ENCODE measurements around the gene GIPC3.

Gene GIPC3

DNA sequence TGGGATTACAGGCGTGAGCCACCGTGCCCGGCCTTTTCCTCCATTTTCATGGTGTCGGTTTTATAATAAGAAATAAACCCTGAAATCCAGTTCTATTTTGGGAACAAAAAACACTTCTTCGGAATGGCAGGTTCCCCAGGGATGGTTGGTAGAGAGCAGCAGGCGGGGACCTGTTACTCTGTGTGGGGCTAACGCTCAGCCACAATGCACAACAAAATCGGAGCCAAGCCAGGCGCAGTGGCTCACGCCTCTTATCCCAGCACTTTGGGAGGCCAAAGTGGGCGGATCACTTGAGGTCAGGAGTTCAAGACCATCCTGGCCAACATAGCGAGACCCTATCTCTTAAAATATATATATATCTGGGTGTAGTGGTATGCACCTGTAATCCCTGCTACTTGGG is 15.7 kb downstream of the GIPC3 start:
- TF ChIP-seq TAF1 (IDR thresholded peaks at IDR 0.05; ENCODE audit: low read depth, low read length) (no peak), POLR2A (IDR thresholded peaks at IDR 0.05; ENCODE audit: low read depth, low read length) (no peak), POU2F2 (IDR thresholded peaks at IDR 0.05; ENCODE audit: low read depth, low read length) (no peak), POLR2AphosphoS5 (IDR thresholded peaks at IDR 0.05; ENCODE audit: low read depth, low read length) (no peak), SPI1 (IDR thresholded peaks at IDR 0.05; ENCODE audit: low read depth, low read length) (no peak), PAX5 (IDR thresholded peaks at IDR 0.05; ENCODE audit: insufficient read depth, low read length, severe bottlenecking) (no peak)
- FAIRE-seq (no peak), DNase-seq (ENCODE audit: insufficient read length, low spot score) (no peak)

DNA sequence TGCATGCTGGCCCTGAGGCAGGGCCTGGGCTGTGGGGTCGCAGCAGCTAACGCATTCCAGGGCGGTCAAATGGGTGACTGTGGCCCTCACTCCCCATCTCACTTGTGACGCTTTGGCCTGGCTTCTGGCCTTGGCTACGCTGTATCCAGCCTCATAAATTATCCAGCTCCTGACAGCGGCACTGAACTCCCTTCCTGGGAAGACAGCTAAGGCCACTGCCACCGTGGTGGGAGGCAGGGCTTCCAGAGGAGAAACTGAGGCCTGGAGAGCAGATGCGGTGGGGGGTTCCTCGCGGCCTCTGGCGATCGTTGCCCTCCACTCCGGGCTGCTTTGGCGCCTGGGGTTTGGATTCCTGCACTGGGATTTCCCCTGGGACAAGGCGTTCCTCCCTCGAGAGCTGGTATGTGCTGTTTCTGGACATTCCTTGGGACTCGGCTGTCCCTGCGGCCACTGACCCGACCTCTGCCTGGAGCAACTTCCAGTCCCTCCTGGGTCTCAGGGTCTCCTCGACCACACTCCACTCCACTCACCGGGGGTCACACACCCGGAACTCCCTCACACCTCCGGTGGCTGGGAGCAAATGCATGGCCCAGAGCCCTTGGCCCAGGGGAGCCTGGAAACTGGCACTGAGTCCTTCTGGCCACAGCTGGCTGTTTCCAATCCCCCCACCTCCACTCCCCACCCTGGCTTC is 18.0 kb downstream of the GIPC3 start:
- no peak for DNase-seq (ENCODE audit: insufficient read length, low spot score)

DNA sequence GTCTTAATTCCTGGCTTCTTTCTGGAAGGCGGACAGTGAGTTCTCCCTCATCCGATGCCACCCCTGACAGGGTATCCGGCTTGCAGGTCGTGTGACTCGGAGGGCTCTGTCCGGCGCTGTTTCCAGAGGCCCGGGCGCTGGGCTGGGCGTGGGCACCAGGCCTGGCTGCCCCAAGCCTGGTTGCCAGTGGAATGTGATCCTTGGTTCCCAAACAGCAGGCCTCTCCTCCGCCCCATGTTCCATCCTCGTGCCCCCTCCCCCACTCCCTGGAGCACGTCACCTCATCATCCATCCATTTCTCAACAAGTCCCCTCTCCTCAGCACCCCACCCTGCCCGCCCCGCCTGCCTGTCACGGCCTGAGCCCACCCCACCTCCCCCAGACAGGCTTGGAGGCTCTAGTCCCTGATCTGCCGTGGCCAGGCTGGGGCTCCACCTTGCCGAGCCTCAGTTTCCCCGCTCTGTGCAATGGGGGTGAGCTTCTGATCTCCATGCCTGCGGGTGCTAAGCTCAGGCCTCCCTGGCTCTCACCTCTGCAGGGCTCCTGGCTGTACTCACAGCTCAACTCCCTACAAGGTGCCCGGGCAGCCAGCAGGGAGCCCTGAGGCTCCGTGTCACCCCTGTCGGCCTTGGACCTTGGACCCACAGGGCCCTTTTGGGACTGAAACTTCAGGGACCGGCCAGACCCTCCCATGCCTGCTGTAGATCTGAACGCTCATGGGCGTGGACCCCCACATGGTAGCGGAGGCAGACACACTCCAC is 19.1 kb downstream of the GIPC3 start:
- FAIRE-seq (no peak), DNase-seq (ENCODE audit: insufficient read length, low spot score) (no peak)
- no peak for TF ChIP-seq POLR2AphosphoS5 (IDR thresholded peaks at IDR 0.05; ENCODE audit: low read depth, low read length)
- TF ChIP-seq TAF1 (IDR thresholded peaks at IDR 0.05; ENCODE audit: low read depth, low read length), result no peak
- TF ChIP-seq POU2F2 (IDR thresholded peaks at IDR 0.05; ENCODE audit: low read depth, low read length), result no peak
- no peak for TF ChIP-seq SPI1 (IDR thresholded peaks at IDR 0.05; ENCODE audit: low read depth, low read length)
- TF ChIP-seq PAX5 (IDR thresholded peaks at IDR 0.05; ENCODE audit: insufficient read depth, low read length, severe bottlenecking), result no peak
- TF ChIP-seq POLR2A (IDR thresholded peaks at IDR 0.05; ENCODE audit: low read depth, low read length), result no peak

More for the DNA sequence above, 18.0 kb downstream of the GIPC3 start:
- TF ChIP-seq TAF1 (IDR thresholded peaks at IDR 0.05; ENCODE audit: low read depth, low read length), result no peak
- no peak for TF ChIP-seq POLR2A (IDR thresholded peaks at IDR 0.05; ENCODE audit: low read depth, low read length)
- TF ChIP-seq PAX5 (IDR thresholded peaks at IDR 0.05; ENCODE audit: insufficient read depth, low read length, severe bottlenecking), result no peak
- TF ChIP-seq POU2F2 (IDR thresholded peaks at IDR 0.05; ENCODE audit: low read depth, low read length), result no peak
- no peak for TF ChIP-seq POLR2AphosphoS5 (IDR thresholded peaks at IDR 0.05; ENCODE audit: low read depth, low read length)
- TF ChIP-seq SPI1 (IDR thresholded peaks at IDR 0.05; ENCODE audit: low read depth, low read length), result no peak
- FAIRE-seq, result no peak

DNA sequence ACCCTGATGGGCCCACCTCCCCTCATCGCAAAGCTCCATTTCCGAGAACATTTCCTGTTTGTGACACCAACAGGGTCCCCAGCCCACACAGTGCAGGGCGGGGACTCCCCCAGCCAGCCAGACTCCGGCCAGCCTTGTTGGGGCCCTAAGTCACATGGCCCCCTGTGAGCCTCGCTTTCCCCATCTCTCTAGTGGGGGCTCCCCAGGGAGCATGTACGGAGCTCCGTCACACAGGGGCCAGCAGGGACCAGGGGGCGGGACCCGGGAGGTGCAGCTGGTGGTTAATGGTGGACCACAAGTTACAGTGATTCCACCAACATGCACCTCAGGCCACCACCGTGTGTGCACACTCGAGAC is 19.7 kb downstream of the GIPC3 start:
- TF ChIP-seq SPI1 (IDR thresholded peaks at IDR 0.05; ENCODE audit: low read depth, low read length), result no peak
- TF ChIP-seq PAX5 (IDR thresholded peaks at IDR 0.05; ENCODE audit: insufficient read depth, low read length, severe bottlenecking), result no peak
- TF ChIP-seq POU2F2 (IDR thresholded peaks at IDR 0.05; ENCODE audit: low read depth, low read length), result no peak
- FAIRE-seq (no peak), DNase-seq (ENCODE audit: insufficient read length, low spot score) (no peak)

DNA sequence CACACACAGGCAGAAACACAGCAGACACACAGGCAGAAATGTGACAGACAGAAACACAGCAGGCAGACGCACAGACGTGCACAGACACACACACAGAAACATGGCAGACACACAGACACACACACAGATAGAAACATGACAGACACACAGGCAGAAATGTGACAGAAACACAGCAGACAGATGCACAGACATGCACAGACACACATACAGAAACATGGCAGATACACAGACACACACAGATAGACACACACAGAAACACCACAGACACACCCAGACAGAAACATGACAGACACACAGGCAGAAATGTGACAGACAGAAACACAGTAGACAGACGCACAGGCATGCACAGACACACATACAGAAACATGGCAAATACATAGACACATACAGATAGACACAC is 20.1 kb downstream of the GIPC3 start:
- TF ChIP-seq SPI1 (IDR thresholded peaks at IDR 0.05; ENCODE audit: low read depth, low read length) (no peak), PAX5 (IDR thresholded peaks at IDR 0.05; ENCODE audit: insufficient read depth, low read length, severe bottlenecking) (no peak), POLR2A (IDR thresholded peaks at IDR 0.05; ENCODE audit: low read depth, low read length) (no peak), POLR2AphosphoS5 (IDR thresholded peaks at IDR 0.05; ENCODE audit: low read depth, low read length) (no peak), POU2F2 (IDR thresholded peaks at IDR 0.05; ENCODE audit: low read depth, low read length) (no peak), TAF1 (IDR thresholded peaks at IDR 0.05; ENCODE audit: low read depth, low read length) (no peak)
- no peak for DNase-seq (ENCODE audit: insufficient read length, low spot score)
- peak; percentile 93 for FAIRE-seq

DNA sequence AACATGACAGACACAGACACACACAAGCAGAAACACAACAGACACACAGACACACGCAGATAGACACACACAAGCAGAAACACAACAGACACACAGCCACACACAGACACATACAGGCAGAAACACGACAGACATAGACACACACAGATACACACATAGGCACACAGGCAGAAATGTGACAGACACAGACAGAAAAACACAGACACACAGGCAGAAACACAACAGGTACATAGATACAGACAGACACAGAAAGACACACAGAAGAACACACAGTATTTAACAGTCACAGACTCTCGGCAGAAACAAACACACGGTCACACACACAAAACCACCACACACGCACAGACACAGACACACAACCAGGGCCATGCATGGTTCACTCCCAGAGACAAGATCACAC is 20.5 kb downstream of the GIPC3 start:
- TF ChIP-seq SPI1 (IDR thresholded peaks at IDR 0.05; ENCODE audit: low read depth, low read length), result no peak
- no peak for TF ChIP-seq POLR2AphosphoS5 (IDR thresholded peaks at IDR 0.05; ENCODE audit: low read depth, low read length)
- TF ChIP-seq POLR2A (IDR thresholded peaks at IDR 0.05; ENCODE audit: low read depth, low read length), result no peak
- TF ChIP-seq PAX5 (IDR thresholded peaks at IDR 0.05; ENCODE audit: insufficient read depth, low read length, severe bottlenecking), result no peak
- no peak for TF ChIP-seq POU2F2 (IDR thresholded peaks at IDR 0.05; ENCODE audit: low read depth, low read length)
- no peak for TF ChIP-seq TAF1 (IDR thresholded peaks at IDR 0.05; ENCODE audit: low read depth, low read length)
- DNase-seq (ENCODE audit: insufficient read length, low spot score) (no peak), FAIRE-seq (no peak)

DNA sequence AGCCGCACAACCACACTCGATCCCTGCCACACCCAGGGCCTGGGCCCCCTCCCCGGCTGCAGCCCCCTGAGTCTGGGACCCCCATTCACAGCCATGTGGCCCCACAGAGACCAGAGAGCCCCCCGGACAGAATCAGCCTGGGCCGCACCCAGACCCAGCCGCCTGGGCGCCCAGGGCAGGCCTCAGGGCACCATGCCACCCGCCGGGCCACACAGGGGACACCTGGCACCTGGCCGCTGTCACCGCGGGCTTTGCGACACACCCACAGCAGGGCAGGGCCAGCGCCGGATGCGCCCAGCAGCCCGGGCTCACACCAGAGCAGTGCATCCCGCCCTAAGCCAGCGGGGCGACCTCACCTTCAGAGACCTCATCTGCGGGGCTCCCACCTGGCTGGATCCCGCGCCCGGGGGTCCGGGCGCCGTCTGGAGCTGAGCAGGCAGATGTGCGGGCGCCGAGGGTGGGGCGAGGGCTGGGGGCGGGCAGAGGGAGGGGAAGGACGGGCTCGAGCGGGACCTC is 21.0 kb downstream of the GIPC3 start:
- DNase-seq (ENCODE audit: insufficient read length, low spot score) (no peak), FAIRE-seq (no peak)
- no peak for TF ChIP-seq POLR2AphosphoS5 (IDR thresholded peaks at IDR 0.05; ENCODE audit: low read depth, low read length)
- TF ChIP-seq SPI1 (IDR thresholded peaks at IDR 0.05; ENCODE audit: low read depth, low read length), result no peak
- TF ChIP-seq POU2F2 (IDR thresholded peaks at IDR 0.05; ENCODE audit: low read depth, low read length), result no peak
- no peak for TF ChIP-seq PAX5 (IDR thresholded peaks at IDR 0.05; ENCODE audit: insufficient read depth, low read length, severe bottlenecking)
- no peak for TF ChIP-seq TAF1 (IDR thresholded peaks at IDR 0.05; ENCODE audit: low read depth, low read length)
- no peak for TF ChIP-seq POLR2A (IDR thresholded peaks at IDR 0.05; ENCODE audit: low read depth, low read length)

DNA sequence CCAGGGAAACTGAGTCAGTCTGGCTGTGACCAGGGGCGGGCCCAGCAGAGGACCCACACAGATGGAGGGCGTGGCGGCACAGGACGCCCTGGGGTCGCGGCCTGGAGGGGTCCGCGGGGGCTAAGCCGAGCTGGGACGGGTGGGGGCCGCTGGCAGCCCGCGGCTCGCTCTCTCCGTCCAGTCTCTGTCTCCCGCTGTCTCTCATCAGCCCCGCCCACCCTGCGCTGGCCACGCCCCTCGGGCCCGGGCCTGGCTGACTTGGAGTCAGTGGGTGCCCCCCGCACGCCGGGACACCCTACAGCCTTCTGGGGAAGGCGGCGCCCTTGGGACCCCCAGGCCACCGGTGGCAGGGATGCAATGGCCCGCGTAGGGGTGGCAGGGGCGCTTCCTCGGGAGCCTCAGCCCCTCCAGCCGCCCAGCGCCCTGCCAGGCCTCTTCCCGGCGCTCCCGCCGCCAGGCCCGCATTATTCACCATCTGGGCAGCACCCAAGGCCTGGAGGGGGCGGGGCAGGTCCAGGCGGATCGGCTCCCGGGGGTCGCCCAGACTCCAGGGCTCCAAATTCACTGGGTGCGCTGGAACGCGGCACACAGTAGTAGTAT is 21.5 kb downstream of the GIPC3 start, which contains the start of gene TBXA2R:
TSS of gene TBXA2R (minus strand) at position 186 of the 600 bp plus-strand sequence. CDS start 6,241 bp downstream, outside the sequence.
- peak; percentile 77 for DNase-seq (ENCODE audit: insufficient read length, low spot score)
- no peak for FAIRE-seq
- TF ChIP-seq POLR2A (IDR thresholded peaks at IDR 0.05; ENCODE audit: low read depth, low read length) (no peak), SPI1 (IDR thresholded peaks at IDR 0.05; ENCODE audit: low read depth, low read length) (no peak), POU2F2 (IDR thresholded peaks at IDR 0.05; ENCODE audit: low read depth, low read length) (no peak), PAX5 (IDR thresholded peaks at IDR 0.05; ENCODE audit: insufficient read depth, low read length, severe bottlenecking) (no peak), POLR2AphosphoS5 (IDR thresholded peaks at IDR 0.05; ENCODE audit: low read depth, low read length) (no peak), TAF1 (IDR thresholded peaks at IDR 0.05; ENCODE audit: low read depth, low read length) (no peak)
